CD4-positive, alpha-beta T cell treated with Interleukin-21 for 1 hour (primary cell): ENCODE data around the gene PCLO.
A peak's percentile ranks its signal among the peaks of the same experiment; 100 is the strongest.

Source experiments
- DNase-seq: peaks from one replicate; pipeline ENCODE4 v3.0.0-alpha.2; 2020

PCLO gene

GRCh38 chr7:82810558-82811259 lies 352.0 kb downstream of the PCLO start:
- DNase-seq: no peak

- no peak for DNase-seq
Observed at GRCh38 chr7:82808633-82809032, 354.1 kb downstream of the PCLO start.

DNA sequence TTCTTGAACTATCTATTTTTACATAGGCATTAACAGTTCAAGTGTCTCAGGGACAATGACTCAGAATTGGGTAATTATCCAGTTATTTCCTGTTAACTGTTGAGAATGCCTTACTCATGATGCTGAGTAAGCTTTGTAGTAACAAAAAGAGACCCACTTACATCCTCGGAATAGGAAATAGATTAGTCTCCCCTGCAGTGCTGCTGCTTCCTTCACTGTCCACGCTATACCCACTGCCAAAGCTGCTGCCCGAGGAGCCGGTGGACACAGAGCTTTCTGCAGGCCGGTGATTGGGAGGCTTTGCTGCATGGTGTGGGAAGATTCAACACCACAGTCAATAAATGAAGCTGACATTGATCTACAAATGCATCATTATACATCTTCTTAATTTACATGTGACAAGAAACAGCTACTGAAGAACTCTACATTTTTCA lies 357.1 kb downstream of the PCLO start:
- no peak for DNase-seq

GRCh38 chr7:82803411-82803810 lies 359.3 kb downstream of the PCLO start:
- DNase-seq: no peak

DNA sequence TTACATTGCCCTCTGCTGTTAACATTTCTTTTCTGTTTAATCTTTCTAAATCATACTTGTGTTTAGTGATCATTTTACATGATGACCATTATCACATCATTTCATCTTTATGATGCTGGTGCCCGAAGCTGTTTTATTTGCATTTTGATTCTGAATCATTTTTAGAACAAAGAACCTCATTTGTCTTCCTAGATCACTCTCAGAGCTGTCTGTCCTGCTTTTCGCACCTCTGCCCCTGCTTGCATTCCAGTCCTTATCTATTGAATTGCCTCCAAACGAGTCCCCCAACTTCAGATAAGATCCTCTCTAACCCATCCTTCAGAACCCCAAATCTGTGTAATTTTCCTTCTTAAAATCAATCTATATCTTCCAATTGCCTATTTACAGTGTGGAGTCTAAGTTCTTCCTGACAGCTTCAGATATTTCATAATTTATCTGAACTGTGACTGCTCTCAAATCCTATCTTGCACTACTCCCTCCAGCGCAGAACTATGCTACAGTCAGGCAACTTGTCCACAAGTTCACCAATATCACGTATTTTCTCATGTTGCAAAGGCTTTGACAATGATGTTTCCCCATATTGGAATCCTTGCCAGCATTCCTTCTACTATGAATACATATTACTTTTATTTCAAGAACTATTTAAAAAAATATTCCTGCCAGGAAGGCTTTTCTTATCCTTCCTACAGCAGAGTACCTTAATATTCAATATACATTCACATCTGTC lies 372.6 kb downstream of the PCLO start:
- no peak for DNase-seq

GRCh38 chr7:82778021-82778420 lies 384.7 kb downstream of the PCLO start:
- no peak for DNase-seq

GRCh38 chr7:82762880-82763279 lies 399.8 kb downstream of the PCLO start:
- DNase-seq: no peak

GRCh38 chr7:82760831-82761230 lies 401.9 kb downstream of the PCLO start:
- no peak for DNase-seq

DNA sequence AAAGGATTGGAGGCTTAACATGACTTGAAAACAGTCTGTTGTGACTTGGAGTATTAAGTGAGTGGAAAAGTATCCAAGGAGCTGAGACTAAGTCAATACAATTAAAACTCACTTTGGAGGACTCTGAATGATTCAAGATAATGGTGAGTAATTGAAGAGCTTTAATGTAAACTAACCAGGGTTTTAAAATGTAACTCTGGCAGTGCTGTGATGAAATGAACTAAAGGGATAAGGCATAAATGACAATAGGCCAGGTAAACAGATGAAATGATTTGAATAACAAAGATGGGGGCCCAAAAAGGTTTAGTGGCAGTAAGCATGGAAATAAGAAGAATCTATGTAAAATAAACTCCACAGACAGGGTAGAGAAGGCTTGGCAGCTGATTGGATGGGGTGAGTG lies 402.6 kb downstream of the PCLO start:
- DNase-seq: no peak

DNA sequence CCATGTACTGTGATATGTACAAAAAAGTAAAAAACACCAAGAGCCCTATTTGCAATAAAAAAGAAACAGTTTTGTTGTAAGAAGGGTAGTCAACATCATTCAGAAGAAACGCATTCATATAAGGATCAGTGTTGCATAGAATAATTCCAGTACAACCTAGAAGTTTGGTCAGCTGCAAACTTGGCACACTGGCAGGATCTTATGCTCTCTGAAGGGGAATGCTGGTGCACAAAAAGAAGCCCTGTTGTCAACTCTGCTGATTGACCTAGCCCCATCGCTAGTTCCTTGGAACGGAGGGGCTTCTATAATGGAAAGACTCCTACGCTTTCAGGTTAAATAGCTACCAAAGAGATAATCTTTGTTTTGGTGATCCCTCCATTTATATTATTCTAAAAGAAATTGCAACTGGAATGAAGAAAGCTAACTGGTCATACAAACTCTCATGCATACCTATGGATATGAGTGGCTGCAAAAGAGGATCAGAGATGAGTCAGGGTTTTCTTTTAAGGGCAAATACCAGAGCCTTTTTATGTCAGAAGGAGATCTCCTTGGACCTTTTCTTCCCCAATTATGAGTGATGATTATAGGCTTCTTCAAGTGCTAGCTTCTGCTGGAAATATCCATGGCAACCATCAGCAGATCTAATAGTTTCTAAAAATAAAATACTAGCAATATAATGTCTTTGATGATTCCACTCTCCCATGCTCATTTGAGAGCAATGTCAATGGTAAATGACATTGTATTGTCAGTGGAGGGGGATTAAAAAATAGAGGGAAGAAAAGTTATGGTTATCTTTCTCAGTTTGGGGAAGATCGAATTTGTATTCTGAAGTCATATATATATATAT lies 406.8 kb downstream of the PCLO start:
- no peak for DNase-seq

GRCh38 chr7:82750007-82750406 lies 412.7 kb downstream of the PCLO start:
- DNase-seq: no peak

GRCh38 chr7:82745820-82746219 lies 416.9 kb downstream of the PCLO start:
- no peak for DNase-seq

- DNase-seq: no peak
Observed at GRCh38 chr7:82745117-82745516, 417.6 kb downstream of the PCLO start.

DNA sequence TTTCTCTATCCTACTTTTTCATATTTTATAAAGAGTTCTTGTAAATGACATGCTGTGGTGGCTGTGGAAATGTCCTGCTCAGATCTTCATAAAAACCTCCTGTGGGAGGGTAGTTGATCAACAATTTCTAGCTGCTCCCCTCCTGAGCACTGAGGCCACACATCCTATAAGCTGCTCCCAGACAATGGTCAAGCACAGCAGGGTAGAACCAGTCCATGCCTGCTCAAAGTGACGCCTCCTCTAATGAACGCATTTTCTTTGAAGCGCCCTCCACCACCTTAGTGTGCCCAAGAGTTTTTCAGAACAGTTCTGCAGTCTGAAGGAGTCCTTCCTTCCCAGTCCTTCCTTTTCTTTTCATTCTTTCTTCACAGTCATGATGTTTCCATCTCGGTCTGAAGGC lies 420.5 kb downstream of the PCLO start:
- no peak for DNase-seq

DNA sequence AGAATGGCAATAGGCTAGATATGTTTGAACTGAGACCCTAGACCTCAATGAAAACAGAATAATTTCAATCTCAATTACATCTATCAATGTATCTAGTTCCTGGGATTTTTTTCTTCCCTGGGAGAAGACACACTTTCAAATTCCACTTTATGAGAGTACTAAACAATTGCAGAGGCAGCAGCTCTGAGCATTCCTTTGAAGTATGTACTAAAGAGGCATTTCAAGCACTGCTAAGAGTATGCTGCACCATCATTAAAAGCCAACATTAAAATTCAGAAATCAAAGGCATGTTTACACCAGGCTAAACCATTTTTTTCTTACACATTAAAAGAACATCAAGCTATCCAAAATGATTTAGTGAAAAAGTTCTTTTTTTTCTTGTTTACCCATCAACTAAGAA lies 421.2 kb downstream of the PCLO start:
- no peak for DNase-seq

GRCh38 chr7:82740246-82740848 lies 422.3 kb downstream of the PCLO start:
- no peak for DNase-seq

DNA sequence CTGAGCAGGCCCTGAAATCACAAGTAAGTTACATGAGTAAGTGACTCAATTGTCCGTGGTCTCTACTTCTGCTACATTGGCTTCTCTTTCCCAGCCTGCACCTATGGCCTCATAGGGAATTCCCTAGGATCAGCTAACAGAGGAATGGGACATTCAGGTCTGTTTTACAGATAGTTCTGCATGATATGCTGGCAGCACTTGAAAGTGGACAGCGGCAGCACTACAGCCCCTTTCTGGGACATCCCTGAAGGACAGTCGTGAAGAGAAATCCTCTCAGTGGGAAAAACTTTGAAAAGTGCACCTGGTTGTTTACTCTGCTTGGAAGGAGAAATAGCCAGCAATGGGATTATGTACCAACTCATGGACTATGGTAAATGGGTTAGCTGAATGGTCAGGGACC lies 426.1 kb downstream of the PCLO start:
- DNase-seq: no peak

DNA sequence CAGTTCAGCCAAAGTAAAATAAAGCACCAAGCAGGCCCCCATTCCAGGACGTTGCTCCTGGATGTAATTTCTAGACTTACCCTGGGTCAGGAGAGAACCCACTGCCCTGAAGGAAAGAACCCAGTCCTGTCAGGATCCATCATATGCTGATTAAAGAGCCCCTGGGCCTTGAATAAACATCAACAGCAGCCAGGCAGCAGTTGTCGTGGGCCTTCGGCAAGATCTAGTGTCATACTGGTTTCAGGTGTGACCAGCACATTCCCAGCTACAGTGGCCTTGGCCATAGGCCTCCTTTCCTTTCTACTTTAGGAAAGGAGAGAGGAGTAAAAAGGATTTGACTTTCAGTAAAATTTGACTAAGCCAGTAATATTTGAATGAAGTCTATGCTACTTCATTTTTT lies 430.0 kb downstream of the PCLO start:
- no peak for DNase-seq

DNA sequence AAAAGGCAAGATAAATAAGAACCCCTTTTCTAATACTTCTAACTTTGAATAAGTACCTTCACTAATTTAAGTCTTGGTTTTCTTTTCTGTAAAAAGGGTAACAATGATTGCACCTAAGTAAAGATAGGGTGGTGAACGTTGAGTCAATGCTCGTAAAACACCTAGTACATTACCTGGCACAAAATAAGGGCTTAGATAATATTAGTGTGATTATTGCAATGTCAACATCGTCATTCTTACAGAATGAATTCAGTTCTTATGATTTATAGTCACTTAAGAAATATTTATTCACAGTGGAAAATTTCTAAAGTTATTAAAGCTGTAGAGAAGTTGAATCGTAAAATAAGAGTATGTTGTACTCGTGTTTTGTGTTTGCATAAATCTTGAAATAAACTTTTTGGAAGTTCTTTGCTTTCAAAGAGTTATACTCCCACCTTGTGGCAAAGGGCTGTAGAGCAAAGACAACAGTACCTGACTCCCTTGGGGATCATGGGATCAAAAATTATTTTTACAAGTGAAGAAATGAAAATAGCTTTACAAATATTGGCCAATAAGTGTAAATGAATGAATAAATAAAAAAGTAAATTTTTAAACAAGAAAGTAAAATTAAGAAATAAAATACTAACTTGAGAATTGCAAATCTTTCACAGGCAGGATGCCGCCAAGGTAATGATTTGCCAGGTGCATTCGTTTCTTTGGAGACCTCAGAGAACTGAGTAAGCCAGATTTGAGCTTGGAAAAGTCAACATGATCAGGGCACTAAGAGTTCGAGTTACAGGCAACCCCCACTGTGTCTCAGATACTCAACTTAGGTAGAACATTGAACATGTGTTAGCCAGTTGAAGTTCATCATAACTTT lies 433.3 kb downstream of the PCLO start:
- DNase-seq: peak; percentile 17

GRCh38 chr7:82726038-82726800 lies 436.5 kb downstream of the PCLO start:
- no peak for DNase-seq

GRCh38 chr7:82723411-82723810 lies 439.3 kb downstream of the PCLO start:
- DNase-seq: no peak

DNA sequence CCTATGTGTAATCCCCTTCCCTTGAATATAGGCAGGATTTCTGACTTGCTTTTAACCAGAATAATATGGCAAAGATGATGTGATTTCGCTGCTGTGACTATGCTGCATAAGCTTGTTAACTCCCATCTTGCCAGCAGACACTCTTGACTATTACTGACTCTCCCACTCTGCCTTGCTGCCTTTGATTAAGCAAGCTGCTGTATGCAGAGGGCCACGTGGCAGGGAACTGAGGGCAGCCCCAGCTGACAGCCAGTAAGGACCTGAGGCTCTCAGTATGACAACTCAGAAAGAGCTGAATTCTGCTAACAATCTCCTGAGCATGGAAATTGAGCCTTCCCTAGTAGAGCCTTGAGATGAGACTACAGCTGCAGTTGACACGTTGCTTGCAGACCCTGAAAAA lies 439.7 kb downstream of the PCLO start:
- no peak for DNase-seq
